Panc1 (cell line): ENCODE data around the gene NBEAL2. TPM values are rescaled to one million over a fixed set of nuclear protein-coding genes. Genes with fewer than 3 reads are reported as not detected.

Experiments used
- ATAC-seq: fragments of 200-7000 bp; cut with Tn5 transposase; 2 replicates; pipeline ENCODE4 v1.9.1; 2020; ENCODE audit warnings: mild to moderate bottlenecking, moderate library complexity
- BruUV-seq: library from RNA; stranded (reverse); fragments of 400-500 nt; replicated peaks from 2 replicates; lab custom pipeline; 2021; lab: Mats Ljungman, UMichigan
- CTCF ChIA-PET: fragments of 300-600 bp; sonication (Branson Sonifier 250); formaldehyde crosslinking; loops from one replicate; lab custom pipeline; 2022; ENCODE audit warnings: antibody characterized with exemption; lab: Charles Lee
- POLR2A ChIA-PET: fragments of 300-600 bp; sonication (Branson Sonifier 250); formaldehyde crosslinking; loops from one replicate; lab custom pipeline; 2022; ENCODE audit warnings: antibody characterized with exemption; lab: Charles Lee
- DNase-seq: peaks from one replicate; pipeline ENCODE4 v3.0.0-alpha.2; 2010; ENCODE audit warnings: low read depth, low spot score
- H3K27ac ChIP-seq: 2 replicates; pipeline ENCODE4 v1.5.1; 2011; ENCODE audit warnings: mild to moderate bottlenecking, low read length, inconsistent platforms
- H3K27me3 ChIP-seq: fragments of 200-500 bp; sonication (Bioruptor generic); 2 replicates; pipeline ENCODE4 v1.6.0; 2014; ENCODE audit warnings: low read length, inconsistent platforms; ENCODE audit not compliant: control insufficient read depth, insufficient read depth
- H3K36me3 ChIP-seq: fragments of 200-500 bp; sonication (Bioruptor generic); 2 replicates; pipeline ENCODE4 v1.5.1; 2014; ENCODE audit warnings: inconsistent platforms, mild to moderate bottlenecking, low read length, moderate library complexity; ENCODE audit not compliant: control insufficient read depth, insufficient read depth
- H3K4me1 ChIP-seq: 2 replicates; pipeline ENCODE4 v1.5.1; 2011; ENCODE audit warnings: inconsistent platforms, mild to moderate bottlenecking, low read length, moderate library complexity; ENCODE audit not compliant: control insufficient read depth, insufficient read depth
- H3K4me3 ChIP-seq, 2 experiments: 2 replicates each; pipeline ENCODE4 v1.5.1; 2011 to 2012; ENCODE audit warnings: low read depth in 2 of 2, low read length in 2 of 2, mild to moderate bottlenecking in 2 of 2, inconsistent platforms in 1 of 2, moderate library complexity in 1 of 2
- H3K9me3 ChIP-seq: fragments of 200-500 bp; sonication (Bioruptor generic); 2 replicates; pipeline ENCODE4 v1.5.1; 2014; ENCODE audit warnings: low read depth, mild to moderate bottlenecking, inconsistent platforms, low read length, moderate library complexity; ENCODE audit not compliant: control insufficient read depth, insufficient read depth
- CTCF ChIP-seq: fragments of 450-650 bp; IDR thresholded peaks from 2 replicates; pipeline ENCODE4 v1.5.1; 2017; ENCODE audit warnings: mild to moderate bottlenecking
- POLR2AphosphoS5 ChIP-seq: IDR thresholded peaks from 2 replicates; pipeline ENCODE4 v1.6.1; 2012; ENCODE audit warnings: mild to moderate bottlenecking, low read depth, low read length, moderate library complexity
- REST ChIP-seq, 2 experiments: IDR thresholded peaks; 2 replicates each; pipeline ENCODE4 v1.6.1; 2011 to 2012; ENCODE audit warnings: low read depth in 2 of 2, control low read depth in 1 of 2, low read length in 1 of 2, mild to moderate bottlenecking in 1 of 2, moderate library complexity in 1 of 2; ENCODE audit not compliant: insufficient read depth in 1 of 2
- SIN3A ChIP-seq: IDR thresholded peaks from 2 replicates; pipeline ENCODE4 v1.6.1; 2012; ENCODE audit warnings: low read depth, mild to moderate bottlenecking, low read length, moderate library complexity, borderline replicate concordance; ENCODE audit not compliant: insufficient read depth
- TCF7L2 ChIP-seq: IDR thresholded peaks from 2 replicates; pipeline ENCODE4 v1.6.1; 2011; ENCODE audit warnings: mild to moderate bottlenecking, low read depth, low read length, inconsistent platforms
- in situ Hi-C: cut with HindIII; loops from 2 replicates; pipeline ENCODE4 v1.10.0; 2016; ENCODE audit warnings: low sequenced_read_pairs, low pct_unique_long_range_greater_than_20kb
- intact Hi-C: fragments of 100-400 bp; cut with micrococcal nuclease; formaldehyde crosslinking; loops from one replicate; pipeline ENCODE4 v1.10.0; 2022; ENCODE audit not compliant: unreplicated experiment
- total RNA-seq: library from RNA; stranded (reverse); gene quantifications from one replicate; pipeline ENCODE4 v1.2.1, GENCODE V29; 2021; ENCODE audit not compliant: unreplicated experiment

NBEAL2 gene
- total RNA-seq, 1 experiment from 2014 or later, result 38.8 TPM

- in situ Hi-C loops (no loop called here), intact Hi-C loops (no loop called here)
- Histone ChIP-seq H3K36me3 (no peaks in the 10 kb centered on the region; the same call in 1 of the 2 replicates), H3K4me1 (peaks cover 37% of the 10 kb centered on the region), H3K4me3 (no peak overlapping the region), H3K27ac (no peak overlapping the region), H3K9me3 (no peaks in the 10 kb centered on the region), H3K27me3 (no peaks in the 10 kb centered on the region)
- BruUV-seq, result no TSS peak
- TF ChIP-seq POLR2AphosphoS5, result no peak
- no peak for TF ChIP-seq SIN3A
- TF ChIP-seq CTCF, result no peak
- TF ChIP-seq TCF7L2, result no peak
- TF ChIP-seq REST (IDR thresholded peaks at IDR 0.05; ENCODE audit: insufficient read depth in 1 of 2, low read depth in 2 of 2, low read length in 1 of 2), result no peak
- DNase-seq (no peak), ATAC-seq (no peak)
- CTCF ChIA-PET, result interaction anchor here (0.9 kb wide), 1 partner anchor 26 kb away, joined by 5 read pairs; no protein-coding TSS in a partner anchor
- POLR2A ChIA-PET, result interaction anchor here (0.7 kb wide), 1 partner anchor 225 kb away, joined by 3 read pairs; no protein-coding TSS in a partner anchor
Observed at GRCh38 chr3:46950177-46950576, 29.3 kb upstream of the NBEAL2 start.

GRCh38 chr3:46950650-46951241 lies 28.7 kb upstream of the NBEAL2 start:
- ChIA-PET CTCF (interaction anchor here (0.9 kb wide), 1 partner anchor 27 kb away, joined by 5 read pairs; no protein-coding TSS in a partner anchor), POLR2A (interaction anchor here (0.7 kb wide), 2 partner anchors 226 to 522 kb away, joined by 3 to 6 read pairs; no protein-coding TSS in a partner anchor)
- Histone ChIP-seq H3K9me3 (no peaks in the 10 kb centered on the region), H3K4me3 (no peak overlapping the region), H3K36me3 (no peaks in the 10 kb centered on the region; the same call in 1 of the 2 replicates), H3K27me3 (no peaks in the 10 kb centered on the region), H3K4me1 (peaks cover 36% of the 10 kb centered on the region), H3K27ac (no peak overlapping the region)
- TF ChIP-seq TCF7L2, result no peak
- no peak for TF ChIP-seq REST (IDR thresholded peaks at IDR 0.05; ENCODE audit: insufficient read depth in 1 of 2, low read depth in 2 of 2, low read length in 1 of 2)
- TF ChIP-seq SIN3A, result no peak
- no peak for TF ChIP-seq POLR2AphosphoS5
- TF ChIP-seq CTCF, result no peak
- ATAC-seq (no peak), DNase-seq (no peak)
- in situ Hi-C loops, result no loop called here
- intact Hi-C loops, result no loop called here
- BruUV-seq, result no TSS peak
